ACC112 (cell line): ENCODE measurements around the gene ST3GAL3.
A peak's percentile ranks its signal among the peaks of the same experiment; 100 is the strongest.
"Not testable (repeated sequence)": the region's sequence is repeated elsewhere in the genome, so short reads cannot be mapped to it uniquely, and the experiment has no call there.

Source experiments
- H2AFZ ChIP-seq: fragments of 200-600 bp; sonication (generic); one replicate; pipeline ENCODE4 v1.6.0; 2017; ENCODE audit warnings: antibody characterized with exemption, low read length; ENCODE audit not compliant: unreplicated experiment
- H3K27ac ChIP-seq: fragments of 200-600 bp; sonication (generic); 2 replicates; pipeline ENCODE4 v1.5.1; 2014; ENCODE audit warnings: low read depth, mild to moderate bottlenecking, antibody characterized with exemption, low read length, moderate library complexity
- H3K27me3 ChIP-seq: fragments of 200-600 bp; sonication (generic); 2 replicates; pipeline ENCODE4 v1.6.1; 2014; ENCODE audit warnings: mild to moderate bottlenecking, antibody characterized with exemption, low read length, moderate library complexity, mixed read lengths; ENCODE audit not compliant: insufficient read depth
- H3K36me3 ChIP-seq: fragments of 200-600 bp; sonication (generic); 2 replicates; pipeline ENCODE4 v1.6.1; 2016; ENCODE audit warnings: mild to moderate bottlenecking, antibody characterized with exemption, low read length, moderate library complexity, mixed read lengths; ENCODE audit not compliant: insufficient read depth
- H3K4me1 ChIP-seq: fragments of 200-600 bp; sonication (generic); one replicate; pipeline ENCODE4 v1.6.1; 2016; ENCODE audit warnings: low read length, mixed read lengths; ENCODE audit not compliant: insufficient read depth, unreplicated experiment, control insufficient read depth
- H3K4me3 ChIP-seq: fragments of 200-600 bp; sonication (generic); 2 replicates; pipeline ENCODE4 v1.5.1; 2014; ENCODE audit warnings: mild to moderate bottlenecking, low read depth, low read length
- H3K79me2 ChIP-seq: fragments of 200-600 bp; sonication (generic); one replicate; pipeline ENCODE4 v1.6.0; 2016; ENCODE audit warnings: low read length; ENCODE audit not compliant: control insufficient read depth, unreplicated experiment, insufficient read depth

Gene ST3GAL3

DNA sequence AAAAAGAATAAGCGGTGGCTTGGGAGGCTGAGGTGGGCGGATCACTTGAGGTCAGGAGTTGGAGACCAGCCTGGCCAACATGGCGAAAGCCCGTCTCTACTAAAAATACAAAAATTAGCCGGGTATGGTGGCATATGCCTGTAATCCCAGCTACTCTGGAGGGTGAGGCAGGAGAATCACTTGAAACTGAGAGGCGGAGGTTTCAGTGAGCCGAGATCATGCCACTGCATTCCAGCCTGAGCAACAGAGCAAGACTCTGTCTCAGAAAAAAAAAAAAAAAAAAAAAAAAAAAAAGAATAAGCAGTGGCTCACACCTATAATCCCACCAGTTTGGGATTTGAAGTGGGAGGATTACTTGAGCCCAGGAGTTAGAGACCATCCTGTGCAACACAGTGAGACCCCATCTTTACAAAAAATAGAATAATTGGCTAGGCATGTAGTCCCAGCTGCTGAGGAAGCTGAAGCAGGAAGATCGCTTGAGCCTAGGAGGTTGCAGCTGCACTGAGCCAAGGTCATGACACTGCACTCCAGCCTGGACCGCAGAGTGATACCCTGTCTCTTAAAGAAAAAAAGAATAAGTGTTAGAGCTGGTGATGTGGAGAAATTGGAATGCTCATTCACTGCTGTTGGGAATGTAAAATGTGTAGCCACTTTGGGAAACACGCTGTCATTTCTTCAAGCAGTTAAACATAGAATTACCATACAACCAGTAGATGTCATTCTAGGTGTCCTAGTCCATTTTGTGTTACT lies 12.5 kb downstream of the ST3GAL3 start:
- Histone ChIP-seq H3K27ac (peak overlapping the region; percentile 2; the same call in 1 of the 2 replicates), H3K4me1 (peaks cover 18% of the 10 kb centered on the region), H3K79me2 (peaks cover 49% of the 10 kb centered on the region)
- H3K4me3 ChIP-seq, H3K27me3 ChIP-seq, H2AFZ ChIP-seq, H3K36me3 ChIP-seq: not testable (repeated sequence)

DNA sequence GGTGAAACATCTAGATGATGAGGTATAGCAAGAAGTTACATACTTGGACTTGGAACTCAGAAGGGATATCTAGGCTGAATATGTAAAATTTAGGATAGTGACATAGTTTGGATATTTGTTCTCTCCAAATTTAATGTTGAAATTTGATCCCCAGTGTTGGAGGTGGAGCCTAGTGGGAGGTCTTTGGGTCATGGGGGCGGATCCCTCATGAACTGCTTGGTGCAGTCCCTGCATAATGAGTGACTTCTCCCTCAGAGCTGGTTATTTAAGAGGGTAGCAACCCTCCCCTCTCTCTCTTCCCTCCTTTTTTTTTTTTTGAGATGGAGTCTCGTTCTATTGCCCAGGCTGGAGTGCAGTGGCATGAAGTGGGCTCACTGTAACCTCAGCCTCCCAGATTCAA lies 15.5 kb downstream of the ST3GAL3 start:
- H3K27me3 ChIP-seq = no peaks in the 10 kb centered on the region
- no peak overlapping the region for H2AFZ ChIP-seq
- no peaks in the 10 kb centered on the region for H3K36me3 ChIP-seq
- peaks cover 18% of the 10 kb centered on the region for H3K4me1 ChIP-seq
- peaks cover 28% of the 10 kb centered on the region for H3K79me2 ChIP-seq
- H3K27ac ChIP-seq = no peak overlapping the region
- no peak overlapping the region for H3K4me3 ChIP-seq

DNA sequence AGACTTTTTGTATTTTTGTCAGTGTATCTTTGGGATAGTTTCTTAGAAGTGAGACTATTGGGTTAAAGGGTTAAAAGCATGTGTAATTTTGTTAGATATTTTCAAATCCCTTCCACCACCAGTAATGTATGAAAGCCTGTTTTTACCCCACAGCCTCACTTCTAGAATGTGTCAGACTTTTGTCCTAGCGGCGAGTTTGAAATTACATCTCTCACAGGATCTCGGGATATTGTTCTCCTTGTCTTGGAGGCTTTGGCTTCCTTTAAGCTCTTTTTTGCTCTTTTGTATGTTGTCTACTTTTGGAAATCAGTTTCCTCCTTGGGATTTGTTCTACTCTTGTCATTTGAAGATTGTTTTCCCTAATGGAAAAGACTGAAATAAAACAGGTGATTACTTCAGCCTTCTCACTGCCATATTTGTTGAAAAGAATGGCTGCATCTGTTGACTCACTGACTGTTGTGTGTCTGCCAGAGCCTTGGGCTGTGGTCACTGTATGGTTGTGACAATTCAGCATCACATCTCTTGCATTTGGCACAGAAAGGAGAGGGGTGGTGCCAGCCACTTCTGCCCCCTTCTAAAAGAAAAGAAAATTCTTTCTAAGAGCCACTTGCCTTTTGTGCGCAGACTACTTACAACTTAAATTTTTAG lies 22.6 kb downstream of the ST3GAL3 start:
- H2AFZ ChIP-seq = no peak overlapping the region
- H3K4me3 ChIP-seq = no peak overlapping the region
- H3K27ac ChIP-seq = no peak overlapping the region
- no peaks in the 10 kb centered on the region for H3K4me1 ChIP-seq
- H3K27me3 ChIP-seq = no peaks in the 10 kb centered on the region
- peaks cover 19% of the 10 kb centered on the region for H3K79me2 ChIP-seq
- H3K36me3 ChIP-seq = no peaks in the 10 kb centered on the region

DNA sequence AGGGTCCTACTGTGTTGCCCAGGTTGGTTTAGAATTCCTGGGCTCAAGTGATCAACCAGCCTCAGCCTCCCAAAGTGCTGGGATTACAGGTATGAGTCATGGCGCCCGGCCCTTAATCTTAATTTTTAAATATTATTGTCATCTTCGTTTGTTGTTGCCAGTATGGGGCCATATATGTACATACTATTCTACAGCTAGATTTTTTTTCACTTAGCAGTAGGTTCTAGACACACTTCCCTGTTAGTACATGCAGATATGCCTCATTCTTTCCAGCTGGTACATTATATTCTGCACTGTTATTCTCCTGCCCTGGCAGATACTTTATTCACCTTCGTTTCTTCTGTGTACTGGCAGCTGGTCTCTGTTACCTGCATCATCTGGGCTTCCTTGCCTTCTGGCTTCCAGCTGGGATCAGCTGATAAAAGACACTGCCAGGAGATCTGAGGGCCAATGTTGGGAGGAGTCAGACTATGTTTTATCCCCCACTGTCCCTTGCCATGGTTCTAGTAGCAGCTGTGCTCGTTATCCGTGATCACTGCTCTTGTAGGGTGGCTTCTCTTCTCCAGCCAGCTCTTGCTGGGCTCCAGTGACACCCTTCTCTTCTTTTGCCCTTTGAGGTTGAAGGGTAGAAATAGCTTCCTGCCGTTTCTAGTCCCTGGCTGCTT lies 24.7 kb downstream of the ST3GAL3 start:
- H3K36me3 ChIP-seq = no peaks in the 10 kb centered on the region
- no peaks in the 10 kb centered on the region for H3K27me3 ChIP-seq
- no peak overlapping the region for H2AFZ ChIP-seq
- no peak overlapping the region for H3K27ac ChIP-seq
- no peaks in the 10 kb centered on the region for H3K4me1 ChIP-seq
- H3K4me3 ChIP-seq = no peak overlapping the region
- H3K79me2 ChIP-seq = peaks cover 19% of the 10 kb centered on the region

DNA sequence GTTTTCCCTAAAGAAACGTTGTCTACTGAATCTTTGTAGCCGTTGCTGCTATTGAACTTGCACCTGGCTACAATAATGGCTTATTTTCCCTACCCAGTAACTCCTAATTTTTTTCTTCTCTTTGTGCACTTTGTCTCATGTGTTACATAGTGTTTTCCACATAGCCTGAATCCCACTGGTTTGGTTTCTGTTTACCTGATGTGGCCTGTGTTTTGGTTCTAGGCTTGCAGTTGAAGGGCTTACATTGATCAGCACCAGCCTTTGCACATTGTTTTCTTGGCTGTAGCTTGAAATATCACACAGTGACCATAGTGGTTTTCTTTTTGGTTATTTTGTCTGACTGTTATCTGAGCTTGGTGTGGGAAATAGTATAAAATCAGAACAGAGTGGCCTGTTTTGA lies 29.5 kb downstream of the ST3GAL3 start:
- Histone ChIP-seq H3K36me3 (no peaks in the 10 kb centered on the region; the same call in 1 of the 2 replicates), H3K27me3 (no peaks in the 10 kb centered on the region), H2AFZ (no peak overlapping the region), H3K27ac (no peak overlapping the region), H3K4me3 (no peak overlapping the region), H3K79me2 (peaks cover 12% of the 10 kb centered on the region), H3K4me1 (no peaks in the 10 kb centered on the region)

DNA sequence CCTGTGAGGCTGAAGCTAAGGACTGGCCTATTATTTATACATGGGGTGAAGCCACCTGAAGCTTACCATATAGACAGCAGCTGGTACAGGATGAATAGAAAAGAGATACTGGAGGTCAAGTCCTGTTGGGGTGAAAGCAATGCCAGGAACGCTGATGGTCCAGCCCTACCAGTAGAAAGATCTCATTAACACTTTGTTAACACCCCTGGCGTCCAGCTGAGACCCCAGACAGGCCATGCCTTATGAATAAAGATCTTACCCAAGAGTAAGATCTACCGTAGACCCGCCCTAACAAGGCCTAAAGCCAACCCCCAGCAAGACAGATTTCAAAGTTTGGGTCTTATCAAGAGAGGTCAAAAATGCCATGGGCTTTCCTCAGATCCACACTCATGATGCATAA lies 34.7 kb downstream of the ST3GAL3 start:
- Histone ChIP-seq H2AFZ (no peak overlapping the region), H3K27me3 (no peaks in the 10 kb centered on the region), H3K27ac (no peak overlapping the region), H3K79me2 (no peaks in the 10 kb centered on the region), H3K36me3 (peaks cover 5% of the 10 kb centered on the region), H3K4me3 (no peak overlapping the region), H3K4me1 (no peaks in the 10 kb centered on the region)

DNA sequence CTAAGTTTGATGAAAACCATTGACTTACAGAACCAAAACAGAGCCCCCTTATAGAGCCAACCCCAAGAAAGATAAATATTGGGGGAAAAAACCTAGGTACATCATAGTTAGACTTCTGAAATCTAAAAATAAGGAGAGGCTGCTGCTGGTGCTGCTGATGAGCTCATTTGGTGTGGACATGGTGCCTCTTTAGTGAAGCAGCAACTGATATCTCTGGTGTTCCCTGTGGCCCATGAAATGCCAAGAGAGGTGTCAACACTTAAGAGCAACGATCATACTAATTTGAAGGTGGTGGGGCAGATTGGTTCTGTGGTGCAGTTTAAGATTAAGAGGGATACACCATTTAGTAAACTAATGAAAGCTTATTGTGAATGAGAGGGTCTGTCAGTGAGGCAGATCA lies 35.9 kb downstream of the ST3GAL3 start:
- no peak overlapping the region for H2AFZ ChIP-seq
- H3K36me3 ChIP-seq = peaks cover 5% of the 10 kb centered on the region
- no peak overlapping the region for H3K4me3 ChIP-seq
- H3K4me1 ChIP-seq = no peaks in the 10 kb centered on the region
- no peaks in the 10 kb centered on the region for H3K79me2 ChIP-seq
- no peak overlapping the region for H3K27ac ChIP-seq
- H3K27me3 ChIP-seq = no peaks in the 10 kb centered on the region

DNA sequence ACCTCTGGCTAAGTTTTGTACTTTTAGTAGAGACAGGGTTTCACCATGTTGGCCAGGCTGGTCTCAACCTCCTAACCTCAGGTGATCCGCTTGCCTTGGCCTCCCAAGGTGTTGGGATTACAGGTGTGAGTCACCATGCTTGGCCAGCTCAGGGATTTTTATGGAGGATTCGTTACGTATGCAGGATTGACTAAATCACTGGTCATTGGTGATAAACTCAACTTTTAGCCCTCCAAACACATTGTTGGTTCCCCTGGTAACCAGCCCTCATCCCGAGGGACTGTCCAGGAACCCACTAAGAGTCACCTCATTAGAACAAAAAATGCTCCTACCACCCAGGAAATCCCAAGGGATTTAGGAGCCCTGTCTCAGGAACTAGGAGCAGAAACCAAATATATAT lies 40.4 kb downstream of the ST3GAL3 start:
- H3K79me2 ChIP-seq = no peaks in the 10 kb centered on the region
- H3K27me3 ChIP-seq = no peaks in the 10 kb centered on the region
- no peak overlapping the region for H3K4me3 ChIP-seq
- peaks cover 17% of the 10 kb centered on the region for H3K36me3 ChIP-seq
- H3K4me1 ChIP-seq = no peaks in the 10 kb centered on the region
- H3K27ac ChIP-seq = no peak overlapping the region
- H2AFZ ChIP-seq = no peak overlapping the region

DNA sequence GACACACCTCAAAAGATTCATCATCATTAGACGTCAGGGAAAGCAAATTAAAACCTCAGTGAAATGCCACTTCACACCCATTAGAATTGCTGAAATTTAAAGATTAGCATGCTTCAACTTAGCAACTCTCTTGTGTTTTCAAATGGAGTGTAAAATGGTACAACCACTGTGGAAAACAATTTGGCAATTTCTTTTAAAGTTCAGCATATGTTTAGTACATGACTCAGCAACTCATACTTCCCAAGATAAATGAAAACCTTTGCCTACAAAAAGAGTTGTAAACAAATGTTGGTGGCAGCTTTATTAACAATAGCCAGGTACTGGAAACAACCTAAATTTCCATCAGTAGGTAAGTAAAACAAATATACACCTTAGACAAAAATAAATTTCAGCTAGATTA lies 42.7 kb downstream of the ST3GAL3 start:
- H3K27ac ChIP-seq = no peak overlapping the region
- H3K27me3 ChIP-seq = no peaks in the 10 kb centered on the region
- H3K4me3 ChIP-seq = no peak overlapping the region
- no peak overlapping the region for H2AFZ ChIP-seq
- H3K79me2 ChIP-seq = no peaks in the 10 kb centered on the region
- no peaks in the 10 kb centered on the region for H3K4me1 ChIP-seq
- peaks cover 17% of the 10 kb centered on the region for H3K36me3 ChIP-seq

DNA sequence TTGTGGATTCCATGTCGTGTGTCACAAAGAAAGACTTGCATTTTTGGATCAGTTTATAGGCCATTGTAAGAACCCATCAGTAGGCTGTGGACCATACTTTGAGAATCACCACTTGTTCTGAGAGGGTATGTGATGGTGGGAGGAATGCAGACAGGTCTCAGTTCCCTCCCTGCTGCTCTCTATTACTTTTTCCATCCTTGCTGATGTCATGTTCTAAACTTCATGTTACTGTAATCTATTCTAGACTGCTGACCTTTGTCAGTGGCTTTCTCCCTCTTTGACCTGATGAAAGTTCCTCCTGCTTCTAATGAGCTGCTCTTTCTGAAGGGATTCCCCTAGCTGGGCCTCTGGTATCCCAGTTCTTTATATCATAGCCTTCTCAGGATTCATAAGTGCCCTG lies 46.1 kb downstream of the ST3GAL3 start:
- Histone ChIP-seq H3K36me3 (peaks cover 12% of the 10 kb centered on the region), H3K79me2 (no peaks in the 10 kb centered on the region), H3K4me3 (no peak overlapping the region), H3K27me3 (no peaks in the 10 kb centered on the region), H2AFZ (no peak overlapping the region), H3K27ac (no peak overlapping the region), H3K4me1 (no peaks in the 10 kb centered on the region)

DNA sequence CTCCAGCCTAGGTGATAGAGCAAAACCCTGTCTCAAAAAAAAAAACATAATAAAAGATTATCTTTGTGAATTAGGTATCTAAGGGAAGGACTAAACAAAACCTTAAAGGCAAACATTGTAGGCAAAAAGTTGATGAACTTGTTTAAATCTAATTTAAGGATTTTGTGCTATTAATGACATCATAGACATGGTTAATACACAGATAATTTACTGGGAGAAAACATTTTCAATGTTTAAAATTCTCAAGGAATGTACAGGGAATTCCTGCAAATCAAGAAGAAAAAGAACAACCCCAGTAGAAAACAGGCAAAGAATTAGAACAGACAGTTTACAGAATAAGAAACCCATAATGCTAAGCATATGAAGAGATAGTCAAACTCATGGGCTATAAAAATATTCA lies 47.6 kb downstream of the ST3GAL3 start:
- Histone ChIP-seq H3K27me3 (no peaks in the 10 kb centered on the region), H3K79me2 (no peaks in the 10 kb centered on the region), H2AFZ (no peak overlapping the region), H3K36me3 (no peaks in the 10 kb centered on the region), H3K4me1 (no peaks in the 10 kb centered on the region), H3K4me3 (no peak overlapping the region), H3K27ac (no peak overlapping the region)
